GM04504 (cell line): ENCODE data around the gene CRB1.
A peak's percentile ranks its signal among the peaks of the same experiment; 100 is the strongest.
"Not testable (repeated sequence)": the region's sequence is repeated elsewhere in the genome, so short reads cannot be mapped to it uniquely, and the experiment has no call there.

ENCODE experiments used
- DNase-seq: peaks from one replicate; pipeline ENCODE4 v3.0.0-alpha.2; 2012; ENCODE audit warnings: low read depth

The CRB1 gene

DNA sequence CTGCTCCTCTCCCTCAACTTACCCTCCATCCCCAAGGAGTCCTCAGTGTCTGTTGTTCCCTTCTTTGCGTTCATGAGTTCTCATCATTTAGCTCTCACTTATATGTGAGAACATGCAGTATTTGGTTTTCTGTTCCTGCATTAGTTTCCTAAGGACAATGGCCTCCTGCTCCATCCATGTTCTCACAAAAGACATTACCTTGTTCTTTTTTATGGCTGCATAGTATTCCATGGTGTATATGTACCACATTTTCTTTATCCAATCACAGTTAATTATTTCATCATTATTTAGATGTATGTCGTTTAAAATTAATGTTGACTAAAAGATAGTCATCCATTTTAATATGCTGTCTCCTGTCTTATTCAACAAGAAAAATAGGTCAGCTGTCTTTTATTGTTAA lies 134.1 kb downstream of the CRB1 start:
- no peak for DNase-seq

DNA sequence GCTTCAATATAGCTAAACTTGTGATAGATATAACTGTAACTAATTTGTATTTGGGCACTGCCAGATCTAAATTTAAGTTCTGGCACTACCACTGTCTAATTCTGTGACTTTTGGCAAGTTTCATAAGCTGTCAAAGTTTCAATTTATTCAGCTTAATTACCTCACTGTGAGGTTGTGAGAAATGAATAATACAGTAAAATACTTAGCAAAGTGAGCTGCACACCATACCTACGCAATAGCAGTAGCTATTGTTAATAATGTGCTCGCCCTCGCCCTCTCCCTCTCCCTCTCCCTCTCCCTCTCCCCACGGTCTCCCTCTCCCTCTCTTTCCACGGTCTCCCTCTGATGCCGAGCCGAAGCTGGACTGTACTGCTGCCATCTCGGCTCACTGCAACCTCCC lies 136.7 kb downstream of the CRB1 start:
- DNase-seq: not testable (repeated sequence)

DNA sequence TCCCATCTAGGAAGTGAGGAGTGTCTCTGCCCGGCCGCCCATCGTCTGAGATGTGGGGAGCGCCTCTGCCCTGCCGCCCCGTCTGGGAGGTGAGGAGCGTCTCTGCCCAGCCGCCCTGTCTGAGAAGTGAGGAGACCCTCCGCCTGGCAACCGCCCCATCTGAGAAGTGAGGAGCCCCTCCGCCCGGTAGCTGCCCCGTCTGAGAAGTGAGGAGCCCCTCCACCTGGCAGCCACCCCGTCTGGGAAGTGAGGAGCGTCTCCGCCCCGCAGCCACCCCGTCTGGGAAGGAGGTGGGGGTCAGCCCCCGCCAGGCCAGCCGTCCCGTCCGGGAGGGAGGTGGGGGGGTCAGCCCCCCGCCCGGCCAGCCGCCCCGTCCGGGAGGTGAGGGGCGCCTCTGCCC lies 137.6 kb downstream of the CRB1 start:
- not testable (repeated sequence) for DNase-seq

DNA sequence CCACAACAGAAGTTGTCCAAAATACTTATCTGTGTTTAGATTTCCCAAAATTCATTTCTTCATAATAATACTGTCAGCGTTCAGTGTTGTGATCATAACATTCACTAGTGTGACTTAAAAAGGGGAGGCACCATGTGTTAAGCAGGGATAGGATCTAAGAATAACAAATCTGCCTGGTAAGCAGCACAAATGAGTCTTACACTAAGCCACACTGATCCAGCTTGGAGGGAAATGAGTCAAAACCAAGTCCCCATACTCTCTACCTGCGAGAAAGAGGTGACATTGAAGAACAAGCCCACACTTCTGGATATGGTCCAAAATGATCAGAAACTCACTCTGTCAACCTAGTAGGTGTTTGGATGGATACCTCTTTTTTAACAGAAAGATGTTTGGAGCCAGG lies 145.5 kb downstream of the CRB1 start:
- DNase-seq: no peak

DNA sequence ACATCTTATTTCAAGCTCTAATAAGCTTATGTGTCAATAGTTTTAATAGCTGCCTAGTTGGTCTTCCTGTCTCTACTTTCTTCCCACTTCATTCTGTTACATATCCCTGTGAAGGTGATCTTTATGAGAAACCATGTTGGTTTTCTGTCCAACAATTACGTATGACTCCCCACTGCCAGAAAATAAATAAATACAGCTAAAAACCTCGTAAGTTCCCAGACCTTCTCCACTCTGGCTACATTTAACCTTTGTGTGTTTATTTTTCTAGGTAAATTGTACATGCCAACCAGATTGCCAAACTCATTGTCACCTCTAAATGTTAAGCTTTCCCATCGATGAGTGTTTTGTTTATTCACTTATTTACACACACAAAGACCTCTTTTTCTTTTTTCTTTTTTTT lies 147.2 kb downstream of the CRB1 start:
- no peak for DNase-seq

DNA sequence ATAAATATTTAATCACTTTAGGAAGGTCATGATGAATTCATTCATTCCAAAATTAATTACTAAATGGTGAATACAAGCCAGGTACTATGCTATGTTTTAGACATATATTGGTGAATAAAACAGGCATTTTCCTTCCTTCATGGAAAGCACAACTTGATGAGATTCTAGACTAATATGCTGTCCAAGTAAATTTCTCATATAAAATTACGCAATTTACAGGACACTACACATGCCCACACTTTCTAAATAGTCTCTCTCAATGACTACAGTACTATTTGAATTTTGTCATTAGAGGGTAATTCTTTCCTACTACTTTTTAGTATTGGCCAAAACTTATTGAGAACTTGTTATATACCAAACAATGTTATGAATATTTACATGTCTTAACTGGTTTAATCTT lies 150.6 kb downstream of the CRB1 start:
- no peak for DNase-seq

DNA sequence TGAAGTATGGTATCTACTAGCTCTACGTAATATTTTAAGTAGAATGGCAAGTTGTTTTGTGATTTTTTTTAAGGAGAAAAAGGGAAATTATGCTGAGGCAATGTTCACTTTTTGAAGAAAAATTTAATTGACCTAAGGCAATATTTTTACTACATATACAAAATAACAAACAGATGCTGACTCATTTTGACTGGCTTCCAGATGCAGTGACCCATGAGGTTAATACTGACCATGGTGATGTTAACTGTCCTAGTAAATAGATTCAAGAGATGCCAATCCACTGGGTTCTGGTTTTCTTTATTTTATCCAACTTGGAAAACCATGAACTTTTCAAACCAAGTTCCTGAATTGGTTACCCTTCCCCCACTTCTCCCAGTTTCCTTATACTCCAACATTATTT lies 154.9 kb downstream of the CRB1 start:
- peak; percentile 37 for DNase-seq

DNA sequence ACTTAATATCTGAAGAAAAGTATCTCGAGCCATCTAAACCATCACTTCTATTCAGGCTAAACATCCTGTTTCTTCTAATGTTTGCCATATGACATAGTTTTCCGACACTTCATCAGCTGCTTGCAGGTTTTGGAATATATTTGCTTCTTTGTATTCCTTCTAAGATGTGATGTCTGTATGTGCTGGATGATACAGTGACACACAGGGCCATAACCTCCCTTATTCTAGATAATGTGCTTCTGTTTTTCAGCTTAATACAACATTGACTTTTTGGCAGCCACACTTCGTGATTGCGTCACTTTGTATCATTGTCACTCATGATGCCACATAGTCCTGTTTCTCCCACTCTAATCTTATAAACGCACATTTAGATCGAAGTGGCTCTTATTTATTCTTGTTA lies 156.3 kb downstream of the CRB1 start:
- DNase-seq: no peak

DNA sequence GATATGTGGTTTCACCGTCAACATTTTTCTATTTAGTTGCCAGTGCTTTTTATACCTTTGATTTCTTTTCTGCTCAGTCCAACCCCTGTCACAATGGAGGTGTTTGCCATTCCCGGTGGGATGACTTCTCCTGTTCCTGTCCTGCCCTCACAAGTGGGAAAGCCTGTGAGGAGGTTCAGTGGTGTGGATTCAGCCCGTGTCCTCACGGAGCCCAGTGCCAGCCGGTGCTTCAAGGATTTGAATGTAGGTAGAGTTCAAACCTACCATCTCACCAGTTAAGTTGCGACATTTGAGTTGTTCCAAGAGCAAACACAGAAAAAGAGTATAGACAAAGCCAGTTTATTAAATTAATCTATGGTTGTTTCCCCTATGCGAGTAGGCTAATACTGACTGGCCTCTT lies 161.3 kb downstream of the CRB1 start:
- no peak for DNase-seq

DNA sequence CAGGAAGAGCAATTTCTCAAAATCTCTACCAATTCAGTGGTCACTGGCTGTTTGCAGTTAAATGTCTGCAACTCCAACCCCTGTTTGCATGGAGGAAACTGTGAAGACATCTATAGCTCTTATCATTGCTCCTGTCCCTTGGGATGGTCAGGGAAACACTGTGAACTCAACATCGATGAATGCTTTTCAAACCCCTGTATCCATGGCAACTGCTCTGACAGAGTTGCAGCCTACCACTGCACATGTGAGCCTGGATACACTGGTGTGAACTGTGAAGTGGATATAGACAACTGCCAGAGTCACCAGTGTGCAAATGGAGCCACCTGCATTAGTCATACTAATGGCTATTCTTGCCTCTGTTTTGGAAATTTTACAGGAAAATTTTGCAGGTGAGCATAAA lies 167.2 kb downstream of the CRB1 start:
- DNase-seq: no peak

DNA sequence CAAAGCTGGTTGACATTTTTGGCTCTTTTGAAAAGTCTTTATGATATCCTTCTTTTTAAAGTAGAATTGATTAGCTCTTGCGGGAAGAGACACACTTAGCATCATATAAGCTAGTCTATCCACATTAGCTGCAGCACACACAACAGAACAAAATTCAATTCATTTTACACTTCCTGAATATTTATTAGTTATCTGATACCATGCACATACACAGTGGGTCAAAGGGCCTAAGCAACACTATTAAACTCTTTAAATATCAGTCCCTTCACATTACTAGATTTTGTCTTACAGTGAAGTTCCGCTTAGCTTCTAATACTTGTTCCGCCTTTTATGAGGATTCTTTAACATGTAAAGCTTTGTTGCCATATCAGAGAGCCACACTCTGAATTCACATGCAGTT lies 169.5 kb downstream of the CRB1 start:
- no peak for DNase-seq

DNA sequence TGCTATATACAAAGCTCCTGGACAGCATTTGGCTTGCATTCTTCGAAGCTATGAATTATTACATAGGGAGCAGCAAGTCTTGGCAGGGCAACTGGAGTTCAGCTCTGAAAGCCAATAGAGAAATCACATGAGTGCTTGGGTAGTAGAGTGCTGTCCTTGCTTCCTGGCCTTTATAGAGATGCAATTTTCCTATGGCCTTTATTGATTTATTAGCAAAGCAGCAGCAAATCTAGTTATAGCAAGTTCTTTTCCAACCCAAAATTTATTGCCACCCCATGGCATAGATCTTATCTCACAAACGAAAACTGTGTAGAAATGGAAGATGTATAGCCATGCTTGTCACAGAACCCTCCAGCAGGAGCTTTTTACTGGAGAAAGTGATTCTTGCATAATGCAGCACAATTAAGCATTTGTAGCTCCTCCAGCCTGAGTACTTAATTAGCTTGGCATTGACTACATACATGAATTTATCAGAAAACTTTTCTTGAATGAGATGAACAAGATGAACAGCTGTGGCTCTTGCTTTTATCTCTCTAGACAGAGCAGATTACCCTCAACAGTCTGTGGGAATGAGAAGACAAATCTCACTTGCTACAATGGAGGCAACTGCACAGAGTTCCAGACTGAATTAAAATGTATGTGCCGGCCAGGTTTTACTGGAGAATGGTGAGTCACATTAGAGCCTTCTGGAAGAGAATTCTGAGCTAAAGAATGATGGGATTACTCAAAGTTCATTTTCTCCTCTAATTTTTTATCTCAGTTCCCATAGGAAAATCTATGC lies 170.1 kb downstream of the CRB1 start:
- DNase-seq: no peak

DNA sequence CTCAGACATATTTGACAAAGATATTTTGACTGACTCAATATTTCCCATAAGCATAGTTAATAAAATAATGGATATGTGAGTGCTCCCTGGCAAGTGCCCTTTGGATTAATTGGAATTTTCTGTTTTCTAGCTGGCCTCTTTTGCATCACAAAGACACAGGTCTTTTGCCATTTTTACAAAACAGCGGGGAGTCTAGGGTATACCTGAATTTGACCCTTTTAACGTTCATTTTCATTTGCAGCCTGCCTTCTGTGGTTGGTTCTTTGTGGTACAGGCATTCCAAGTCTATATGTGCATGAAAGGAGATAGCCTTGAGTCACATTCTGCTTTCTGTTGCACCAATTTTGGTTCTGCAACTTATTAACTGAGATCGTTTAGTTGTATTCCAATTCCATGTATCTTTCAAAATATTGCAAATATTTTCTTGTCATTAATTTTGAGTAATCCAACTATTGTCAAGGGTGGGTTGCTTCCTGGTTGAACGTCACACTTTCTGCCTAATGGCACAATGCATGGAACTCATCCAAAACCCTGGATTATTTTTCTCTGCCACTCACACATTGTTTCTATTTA lies 171.7 kb downstream of the CRB1 start:
- no peak for DNase-seq

DNA sequence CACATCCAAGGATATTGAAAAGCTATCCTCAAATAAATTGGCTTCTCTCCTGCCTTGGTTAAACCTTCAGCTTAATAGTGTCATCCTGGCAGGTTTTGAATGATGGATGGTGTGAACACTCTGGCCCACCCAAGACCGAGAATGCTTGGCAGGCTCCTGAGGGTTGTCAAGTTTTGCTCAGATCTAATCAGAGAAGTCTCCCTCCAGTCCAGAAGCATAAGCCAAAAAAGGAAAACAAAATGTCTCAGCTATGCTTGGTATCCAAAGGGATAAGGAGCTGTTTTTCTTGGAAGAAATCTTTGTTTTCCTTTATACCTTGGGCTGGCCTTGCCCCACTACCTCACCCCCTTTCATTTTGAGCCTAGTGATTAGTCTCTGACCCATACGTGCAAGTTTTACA lies 172.7 kb downstream of the CRB1 start:
- no peak for DNase-seq

DNA sequence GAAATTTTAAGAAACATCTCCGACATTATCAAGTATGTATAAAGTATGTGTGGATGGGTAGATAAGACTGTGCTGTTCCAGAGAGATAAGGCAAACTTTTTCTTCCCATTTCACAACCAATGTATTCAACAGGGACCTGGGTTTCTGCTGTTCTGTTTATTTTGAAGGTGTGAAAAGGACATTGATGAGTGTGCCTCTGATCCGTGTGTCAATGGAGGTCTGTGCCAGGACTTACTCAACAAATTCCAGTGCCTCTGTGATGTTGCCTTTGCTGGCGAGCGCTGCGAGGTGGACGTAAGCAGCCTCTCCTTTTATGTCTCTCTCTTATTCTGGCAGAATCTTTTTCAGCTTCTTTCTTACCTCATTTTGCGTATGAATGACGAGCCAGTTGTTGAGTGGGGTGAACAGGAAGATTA lies 174.0 kb downstream of the CRB1 start:
- no peak for DNase-seq

DNA sequence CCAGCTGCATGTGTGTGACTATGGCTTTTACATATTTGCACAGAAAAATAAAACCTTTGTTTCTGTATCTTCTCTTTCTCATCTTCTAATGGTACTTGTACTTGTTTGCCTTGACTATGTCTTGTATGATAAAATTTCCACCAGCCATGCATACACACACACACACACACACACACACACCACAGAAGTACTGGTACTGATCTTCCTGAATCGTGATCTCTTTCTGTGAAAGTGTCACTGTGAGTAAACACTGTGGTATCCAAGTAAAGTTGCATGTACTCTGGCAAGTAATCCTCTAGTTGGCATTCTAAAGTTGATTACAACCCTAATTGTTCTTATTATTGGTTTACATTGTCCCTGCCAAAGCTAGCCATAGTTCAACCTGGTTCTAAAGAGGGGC lies 176.7 kb downstream of the CRB1 start:
- DNase-seq: no peak

DNA sequence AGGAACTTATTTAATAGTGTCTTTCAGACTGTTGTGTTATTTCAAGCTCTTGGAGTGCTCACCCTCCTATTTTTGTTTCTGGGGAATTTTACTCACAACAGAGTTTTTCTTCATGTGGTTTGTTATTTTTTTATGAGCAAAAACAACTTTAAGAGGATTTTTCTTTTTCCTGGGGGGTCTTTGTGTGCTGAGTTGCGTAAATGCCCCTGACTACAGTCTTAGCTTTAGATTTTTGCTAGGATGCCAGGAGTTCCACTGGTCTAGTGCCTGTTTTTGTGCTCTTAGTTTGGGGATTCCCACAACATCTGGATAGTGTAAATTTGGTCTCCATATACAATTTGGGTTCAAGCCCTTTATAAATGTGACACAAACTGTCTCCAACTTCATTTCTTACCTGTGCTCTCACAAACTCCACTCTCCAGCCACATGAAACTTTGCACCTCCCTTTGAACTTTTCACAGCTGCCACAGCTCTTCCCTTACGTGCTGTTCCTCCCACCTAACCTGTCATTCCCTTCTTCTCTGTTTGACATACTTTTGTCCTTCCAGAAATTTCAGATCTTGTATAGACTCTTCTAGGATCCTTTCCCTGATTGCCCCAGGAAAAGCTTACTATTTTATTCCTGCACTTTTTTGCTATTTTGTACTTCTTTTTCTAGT lies 180.2 kb downstream of the CRB1 start:
- DNase-seq: no peak

DNA sequence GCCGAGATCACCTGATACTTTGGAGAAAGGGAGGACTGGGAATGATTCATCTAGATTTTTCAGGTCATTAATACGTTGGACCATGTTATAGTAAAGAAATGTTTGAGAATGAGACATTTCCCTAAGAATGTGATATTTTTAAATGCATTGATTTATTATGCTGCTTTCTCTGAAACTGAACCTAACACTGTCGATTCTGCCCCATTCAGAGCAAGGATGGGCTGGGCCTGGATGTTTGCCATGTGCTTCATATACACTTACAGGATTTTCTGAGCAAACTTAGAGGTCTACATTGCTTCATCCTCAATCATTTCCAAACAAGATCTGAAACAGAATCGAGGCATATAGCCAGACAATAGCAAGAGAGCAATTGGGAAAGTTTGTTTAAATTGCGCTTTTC lies 183.3 kb downstream of the CRB1 start:
- no peak for DNase-seq

DNA sequence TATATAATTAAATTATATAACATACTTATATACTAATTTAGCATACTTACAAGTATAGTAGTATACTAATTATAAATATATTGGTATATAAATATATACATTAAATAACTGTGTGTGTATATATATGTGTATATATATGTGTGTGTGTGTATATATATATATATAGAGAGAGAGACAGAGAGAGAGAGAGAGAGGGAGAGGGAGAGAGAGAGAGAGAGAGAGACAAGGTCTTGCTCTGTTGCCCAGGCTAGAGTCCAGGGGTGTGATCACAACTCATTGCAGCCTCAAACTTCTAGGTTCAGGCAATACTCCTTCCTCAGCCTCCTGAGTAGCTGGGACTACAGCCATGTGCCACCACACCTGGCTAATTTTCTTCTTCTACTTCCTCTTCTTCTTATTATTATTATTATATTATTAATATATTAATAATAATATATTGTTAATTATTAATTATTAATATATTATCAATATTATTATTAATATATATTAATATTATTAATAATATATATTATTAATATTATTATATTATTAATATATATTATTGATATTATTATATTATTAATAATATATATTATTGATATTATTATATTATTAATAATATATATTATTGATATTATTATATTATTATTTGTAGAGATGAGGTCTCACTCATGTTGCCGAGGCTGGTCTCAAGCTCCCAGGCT lies 185.5 kb downstream of the CRB1 start:
- DNase-seq: no peak

DNA sequence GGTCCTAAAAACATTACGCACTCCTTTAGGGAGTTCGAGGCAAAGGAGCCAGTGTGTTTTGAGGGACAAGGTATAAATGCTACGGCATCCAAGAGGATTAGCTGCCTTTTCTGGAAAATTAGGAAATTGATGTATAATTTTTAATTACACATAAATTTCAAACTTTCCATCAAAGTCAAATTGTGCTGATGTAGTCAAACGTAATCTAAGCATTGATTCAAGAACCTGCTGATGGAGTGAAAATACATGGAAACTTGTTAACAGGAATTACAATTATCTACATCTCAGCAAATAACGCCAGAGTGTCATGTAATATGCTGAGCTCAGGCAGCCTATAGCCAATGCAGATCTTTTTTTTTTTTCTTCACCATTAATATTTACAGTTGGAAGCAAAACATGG lies 194.5 kb downstream of the CRB1 start:
- DNase-seq: no peak

DNA sequence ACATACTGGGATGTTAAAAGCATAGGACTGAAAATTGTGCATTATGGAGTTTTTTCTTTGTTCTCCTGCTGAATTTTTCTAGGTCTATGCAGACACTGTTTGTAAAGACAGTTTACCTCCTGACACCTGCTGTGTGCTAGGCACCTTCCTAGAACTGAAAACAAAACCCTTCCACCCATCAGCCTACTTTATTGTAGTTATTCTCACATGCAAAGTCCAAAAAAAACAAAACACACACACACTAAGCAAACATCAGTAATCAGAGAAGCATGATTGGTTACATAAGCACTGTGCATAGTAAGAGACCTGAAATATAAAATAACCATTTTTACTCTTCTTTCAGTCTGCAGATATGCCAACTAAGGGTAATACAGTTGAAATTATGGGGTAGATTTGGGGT lies 195.1 kb downstream of the CRB1 start:
- DNase-seq: no peak

DNA sequence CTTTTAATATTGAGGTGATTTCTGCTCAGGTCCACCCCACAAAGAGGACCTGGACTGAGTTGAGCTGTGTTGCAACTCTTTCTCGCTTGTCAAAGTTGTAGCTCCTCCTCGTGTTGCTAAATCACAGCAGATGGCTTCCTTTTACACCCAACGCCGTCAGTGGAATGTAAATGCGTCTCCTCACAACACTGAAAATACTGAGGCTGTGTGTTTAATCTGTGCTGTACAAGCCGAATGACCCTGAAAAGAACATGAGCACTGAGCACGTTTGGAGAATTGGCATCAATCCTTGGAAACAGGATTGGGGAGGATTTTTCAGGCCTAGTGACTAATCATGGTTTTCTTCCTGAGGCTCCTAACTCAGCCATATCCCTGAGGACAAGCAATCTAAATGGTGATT lies 196.0 kb downstream of the CRB1 start:
- DNase-seq: peak; percentile 60
